HG03135 (cell line): ENCODE measurements around the gene LAIR2.

Experiments
- ATAC-seq: cut with Tn5 transposase; IDR thresholded peaks from one replicate; pipeline ENCODE4 v1.9.1; 2021; ENCODE audit warnings: mild to moderate bottlenecking, moderate library complexity; ENCODE audit not compliant: unreplicated experiment

LAIR2 gene, protein sequence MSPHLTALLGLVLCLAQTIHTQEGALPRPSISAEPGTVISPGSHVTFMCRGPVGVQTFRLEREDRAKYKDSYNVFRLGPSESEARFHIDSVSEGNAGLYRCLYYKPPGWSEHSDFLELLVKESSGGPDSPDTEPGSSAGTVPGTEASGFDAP

DNA sequence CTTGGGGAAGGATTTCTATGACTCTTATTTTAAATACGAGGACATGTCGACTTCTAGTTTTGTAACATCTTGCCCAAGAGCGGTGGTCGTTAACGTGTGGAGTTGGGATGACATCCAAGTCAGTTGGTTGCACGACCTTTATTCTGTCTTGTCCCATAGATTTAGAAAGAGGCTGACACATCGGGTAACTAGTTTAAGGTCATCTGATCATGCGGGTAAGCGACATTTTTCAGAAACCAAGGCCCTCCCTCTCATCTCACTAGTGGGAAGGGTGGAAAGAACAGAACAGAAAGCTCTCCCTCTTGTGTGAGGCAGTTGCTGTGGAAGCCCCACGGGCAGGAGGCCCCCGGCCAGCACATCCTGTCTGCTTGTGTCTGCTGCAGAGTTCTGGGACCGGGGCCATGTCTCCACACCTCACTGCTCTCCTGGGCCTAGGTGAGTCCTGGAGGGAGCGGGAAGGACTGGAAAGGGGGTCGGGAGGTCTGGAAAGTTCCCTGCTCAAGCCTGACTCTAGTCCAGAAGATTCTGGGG is at the start of gene LAIR2:
TSS of gene LAIR2 (plus strand) at position 314 of the 531 bp plus-strand sequence. CDS start at position 402, 88 bp downstream.
- ATAC-seq: no peak

DNA sequence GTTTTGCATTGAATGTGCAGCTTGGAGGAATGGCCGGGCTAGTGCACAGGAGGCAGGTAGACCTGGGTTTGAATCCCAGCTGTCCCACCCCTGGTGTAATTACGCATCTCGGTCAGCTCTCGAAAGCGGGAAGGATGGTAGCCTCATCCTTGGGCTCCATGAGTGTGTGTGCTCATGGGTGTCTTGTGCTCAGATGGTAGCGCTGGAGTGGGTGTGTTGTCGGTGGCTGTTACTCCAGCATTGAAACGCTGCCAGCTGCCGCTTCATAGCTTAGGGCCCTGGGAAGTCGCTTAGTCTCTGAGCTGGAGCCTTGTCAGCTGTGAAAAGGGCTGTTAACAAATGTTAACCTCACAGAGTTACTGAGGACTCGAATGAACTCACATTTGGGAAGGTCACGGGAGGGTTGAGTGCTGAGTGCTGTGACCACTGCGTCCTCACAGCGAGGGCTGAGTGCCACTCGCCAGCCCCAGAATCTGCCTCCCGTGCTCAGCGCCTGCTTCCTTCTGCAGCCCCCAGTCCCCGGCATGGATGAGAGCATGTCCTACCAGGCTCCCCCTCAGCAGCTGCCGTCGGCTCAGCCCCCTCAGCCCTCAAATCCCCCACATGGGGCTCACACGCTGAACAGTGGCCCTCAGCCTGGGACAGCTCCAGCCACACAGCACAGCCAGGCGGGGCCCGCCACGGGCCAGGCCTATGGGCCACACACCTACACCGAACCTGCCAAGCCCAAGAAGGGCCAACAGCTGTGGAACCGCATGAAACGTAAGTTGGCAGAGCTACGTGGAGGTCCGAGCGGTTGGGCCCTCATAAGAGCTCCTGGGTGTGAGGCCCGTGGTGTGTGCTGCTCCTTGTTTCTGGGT is 48.5 kb upstream of the LAIR2 start:
- no peak for ATAC-seq

DNA sequence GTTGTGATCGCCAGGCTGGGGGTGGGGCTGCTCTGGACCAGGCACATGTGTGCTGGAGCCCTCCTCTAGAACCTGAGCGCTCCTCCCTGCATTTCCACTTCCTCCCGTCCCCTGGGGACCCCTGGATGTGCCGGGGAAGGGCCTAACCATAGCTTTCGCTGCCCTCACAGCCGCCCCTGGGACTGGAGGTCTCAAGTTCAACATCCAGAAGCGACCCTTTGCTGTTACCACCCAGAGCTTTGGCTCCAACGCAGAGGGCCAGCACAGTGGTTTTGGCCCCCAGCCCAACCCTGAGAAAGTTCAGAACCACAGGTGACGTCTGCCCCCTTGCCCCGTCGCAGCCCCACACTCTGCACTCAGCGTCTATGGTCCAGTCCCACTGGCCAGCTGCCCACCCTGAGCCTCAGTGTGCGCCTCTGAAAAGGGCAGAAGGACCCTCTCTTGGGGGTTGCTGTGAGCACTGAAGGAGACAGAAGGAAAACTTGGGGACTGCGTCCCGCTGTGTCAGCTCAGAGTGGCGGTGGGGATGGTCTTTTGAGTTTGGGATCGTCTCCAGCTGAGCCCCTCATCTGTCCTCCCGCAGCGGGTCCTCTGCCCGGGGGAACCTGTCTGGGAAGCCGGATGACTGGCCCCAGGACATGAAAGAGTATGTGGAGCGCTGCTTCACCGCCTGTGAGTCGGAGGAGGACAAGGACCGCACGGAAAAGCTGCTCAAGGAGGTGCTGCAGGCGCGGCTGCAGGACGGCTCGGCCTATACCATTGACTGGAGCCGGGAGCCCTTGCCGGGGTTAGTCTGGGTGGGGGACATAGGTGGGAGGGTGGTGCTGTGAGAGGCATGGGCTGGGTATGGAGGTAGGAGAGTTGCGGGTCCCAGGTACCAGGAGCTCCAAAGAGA is 47.6 kb upstream of the LAIR2 start:
- no peak for ATAC-seq

DNA sequence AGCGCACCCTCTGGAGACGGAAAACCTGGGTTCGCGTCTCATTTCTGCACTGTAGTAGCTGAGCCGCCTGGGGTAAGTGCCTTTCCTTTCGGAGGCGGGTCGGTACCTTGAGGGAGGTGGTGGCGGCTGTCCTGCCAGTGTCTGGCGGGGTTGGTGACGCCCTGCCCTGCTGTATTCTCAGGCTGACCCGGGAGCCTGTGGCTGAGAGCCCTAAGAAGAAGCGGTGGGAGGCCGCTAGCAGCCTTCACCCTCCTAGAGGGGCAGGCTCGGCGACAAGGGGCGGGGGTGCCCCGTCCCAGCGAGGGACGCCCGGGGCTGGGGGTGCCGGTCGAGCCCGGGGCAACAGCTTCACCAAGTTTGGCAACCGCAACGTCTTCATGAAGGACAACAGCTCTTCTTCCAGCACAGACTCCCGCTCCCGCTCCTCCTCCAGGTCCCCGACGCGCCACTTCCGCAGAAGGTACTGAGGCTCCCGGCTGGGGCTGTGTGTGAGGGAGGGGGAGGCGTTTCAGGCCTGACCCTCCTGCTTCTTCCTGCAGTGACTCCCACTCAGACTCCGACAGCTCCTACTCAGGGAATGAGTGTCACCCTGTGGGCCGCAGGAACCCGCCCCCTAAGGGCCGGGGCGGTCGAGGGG is 46.7 kb upstream of the LAIR2 start:
- no peak for ATAC-seq

DNA sequence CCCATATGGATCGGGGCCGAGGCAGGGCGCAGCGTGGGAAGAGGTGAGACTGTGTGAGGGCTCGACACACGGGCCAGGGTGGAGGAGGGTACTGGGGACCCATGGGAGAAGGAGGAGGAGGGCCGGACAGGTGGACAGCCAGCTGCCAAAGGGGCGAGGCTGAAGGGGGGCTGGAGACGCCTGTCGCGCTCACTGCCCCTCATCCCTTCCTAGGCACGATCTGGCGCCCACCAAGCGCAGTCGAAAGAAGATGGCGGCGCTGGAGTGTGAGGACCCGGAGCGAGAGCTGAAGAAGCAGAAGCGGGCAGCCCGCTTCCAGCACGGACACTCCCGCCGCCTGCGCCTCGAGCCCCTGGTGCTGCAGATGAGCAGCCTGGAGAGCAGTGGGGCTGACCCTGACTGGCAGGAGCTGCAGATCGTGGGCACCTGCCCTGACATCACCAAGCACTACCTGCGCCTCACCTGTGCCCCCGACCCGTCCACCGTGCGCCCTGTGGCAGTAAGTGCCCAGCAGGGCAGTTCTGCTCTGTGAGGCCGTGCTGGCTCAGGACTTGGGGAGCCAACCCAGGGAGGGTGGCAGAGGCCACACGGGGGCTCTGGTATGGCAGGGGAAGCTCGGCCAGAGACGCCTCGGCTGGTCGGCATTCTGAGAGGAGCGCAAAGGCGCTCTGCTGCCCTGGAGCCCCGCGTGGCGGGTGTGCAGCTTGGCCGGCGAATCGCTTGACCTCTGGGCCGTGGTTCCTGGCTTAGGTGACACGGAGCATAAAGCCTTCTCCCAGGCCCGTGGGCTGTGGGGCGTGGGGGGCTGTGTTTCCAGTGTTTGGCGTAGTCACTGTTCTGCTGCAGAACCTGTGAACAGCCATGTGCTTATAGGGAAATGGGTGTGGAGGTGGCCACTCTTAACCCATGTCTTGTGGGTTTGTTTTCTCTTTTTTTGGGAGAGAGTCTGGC is 45.9 kb upstream of the LAIR2 start:
- ATAC-seq: no peak

DNA sequence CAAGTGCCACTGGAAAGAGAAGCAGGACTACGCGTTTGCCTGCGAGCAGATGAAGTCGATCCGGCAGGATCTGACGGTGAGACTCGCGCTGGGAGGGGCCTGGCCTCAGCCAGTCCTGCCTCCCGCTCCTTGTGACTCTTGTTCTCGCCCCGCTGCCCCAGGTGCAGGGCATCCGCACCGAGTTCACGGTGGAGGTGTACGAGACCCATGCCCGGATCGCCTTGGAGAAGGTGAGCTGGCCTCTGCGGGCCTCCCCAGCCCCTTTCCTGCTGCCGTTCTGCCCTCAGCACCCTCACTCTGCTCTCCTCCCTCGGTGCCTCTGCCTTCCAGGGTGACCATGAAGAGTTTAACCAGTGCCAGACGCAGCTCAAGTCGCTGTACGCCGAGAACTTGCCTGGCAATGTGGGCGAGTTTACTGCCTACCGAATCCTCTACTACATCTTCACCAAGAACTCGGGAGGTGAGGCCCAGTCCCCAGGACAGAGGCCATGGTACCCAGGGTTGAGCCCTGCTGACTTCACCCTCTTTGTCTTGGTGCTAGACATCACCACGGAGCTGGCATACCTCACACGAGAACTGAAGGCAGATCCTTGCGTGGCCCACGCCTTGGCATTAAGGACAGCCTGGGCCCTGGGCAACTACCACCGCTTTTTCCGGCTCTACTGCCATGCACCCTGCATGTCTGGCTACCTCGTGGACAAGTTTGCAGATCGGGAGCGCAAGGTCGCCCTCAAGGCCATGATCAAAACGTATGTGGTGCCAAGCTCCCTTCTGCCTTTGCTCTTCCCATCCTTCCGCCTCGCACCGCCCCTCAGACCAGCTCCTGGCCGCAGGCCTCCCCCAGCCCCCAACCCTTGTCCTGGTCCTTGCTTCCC is 44.6 kb upstream of the LAIR2 start:
- ATAC-seq: no peak

DNA sequence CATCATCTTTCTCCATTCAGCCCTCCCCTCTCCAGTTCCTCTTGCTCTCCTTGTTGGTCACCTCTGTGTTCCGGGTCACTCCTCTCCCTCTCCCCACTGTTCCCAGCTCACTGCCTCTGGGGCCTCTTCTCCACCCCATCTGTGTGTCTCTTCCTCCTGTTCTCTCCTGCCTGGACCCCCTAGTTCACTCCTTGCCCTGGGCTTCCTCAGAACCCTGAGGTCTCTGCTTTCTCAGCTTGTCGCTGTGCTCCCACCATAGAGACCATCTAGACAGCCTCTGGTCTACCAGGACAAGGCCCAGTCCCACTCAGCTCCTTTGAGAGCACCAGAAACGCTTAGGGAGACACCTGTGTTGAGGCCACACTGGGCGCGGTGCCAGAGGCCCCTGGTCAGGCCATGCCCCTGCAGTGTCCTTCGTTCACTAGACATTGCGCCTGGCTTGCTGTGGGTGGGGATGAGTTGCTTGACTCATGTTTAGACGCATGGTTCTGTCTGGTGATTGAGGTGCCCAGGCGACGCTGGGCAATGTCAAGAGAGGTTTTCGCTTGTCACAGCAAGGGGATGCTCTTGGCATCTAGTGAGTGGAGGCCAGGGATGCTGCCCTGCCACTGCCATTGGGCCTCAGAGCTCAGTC is 43.9 kb upstream of the LAIR2 start:
- ATAC-seq: no peak

DNA sequence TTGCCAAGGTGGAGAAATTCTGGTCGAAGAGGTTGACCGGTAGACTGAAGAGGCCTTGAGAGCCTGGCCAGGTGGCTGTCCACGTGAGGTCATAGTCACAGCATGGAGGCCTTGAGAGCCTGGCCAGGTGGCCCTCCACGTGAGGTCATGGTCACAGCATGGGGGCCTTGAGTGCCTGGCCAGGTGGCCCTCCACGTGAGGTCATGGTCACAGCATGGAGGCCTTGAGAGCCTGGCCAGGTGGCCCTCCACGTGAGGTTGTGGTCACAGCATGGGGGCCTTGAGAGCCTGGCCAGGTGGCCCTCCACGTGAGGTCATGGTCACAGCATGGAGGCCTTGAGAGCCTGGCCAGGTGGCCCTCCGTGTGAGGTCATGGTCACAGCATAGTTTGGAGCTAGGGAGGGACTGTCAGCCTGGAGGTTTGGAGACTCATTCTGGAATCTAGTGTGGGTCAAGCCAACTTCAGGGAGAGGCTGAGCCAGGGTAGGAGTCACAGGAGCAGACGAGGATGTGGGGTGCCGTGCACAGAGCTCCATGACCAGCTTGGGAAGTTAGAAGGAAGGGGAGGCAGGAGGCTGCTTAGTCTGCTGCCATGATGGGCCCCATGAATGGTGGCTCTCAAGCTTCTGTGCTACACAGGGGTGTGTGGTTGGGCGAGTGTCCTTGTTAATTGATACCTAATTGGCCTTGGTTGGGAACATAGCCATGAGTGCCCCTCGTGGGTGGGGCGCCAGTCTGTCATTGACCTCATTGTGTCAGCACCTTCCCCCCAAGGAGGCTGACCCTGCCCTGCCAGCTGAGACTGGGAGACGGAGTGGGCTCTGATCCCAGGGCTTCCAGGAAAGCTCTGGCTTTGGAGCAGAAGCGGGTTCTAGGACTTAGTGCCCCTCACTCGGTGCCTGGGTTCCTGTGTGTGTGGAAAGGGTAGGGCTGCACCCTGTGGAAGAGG is 43.1 kb upstream of the LAIR2 start:
- no peak for ATAC-seq

DNA sequence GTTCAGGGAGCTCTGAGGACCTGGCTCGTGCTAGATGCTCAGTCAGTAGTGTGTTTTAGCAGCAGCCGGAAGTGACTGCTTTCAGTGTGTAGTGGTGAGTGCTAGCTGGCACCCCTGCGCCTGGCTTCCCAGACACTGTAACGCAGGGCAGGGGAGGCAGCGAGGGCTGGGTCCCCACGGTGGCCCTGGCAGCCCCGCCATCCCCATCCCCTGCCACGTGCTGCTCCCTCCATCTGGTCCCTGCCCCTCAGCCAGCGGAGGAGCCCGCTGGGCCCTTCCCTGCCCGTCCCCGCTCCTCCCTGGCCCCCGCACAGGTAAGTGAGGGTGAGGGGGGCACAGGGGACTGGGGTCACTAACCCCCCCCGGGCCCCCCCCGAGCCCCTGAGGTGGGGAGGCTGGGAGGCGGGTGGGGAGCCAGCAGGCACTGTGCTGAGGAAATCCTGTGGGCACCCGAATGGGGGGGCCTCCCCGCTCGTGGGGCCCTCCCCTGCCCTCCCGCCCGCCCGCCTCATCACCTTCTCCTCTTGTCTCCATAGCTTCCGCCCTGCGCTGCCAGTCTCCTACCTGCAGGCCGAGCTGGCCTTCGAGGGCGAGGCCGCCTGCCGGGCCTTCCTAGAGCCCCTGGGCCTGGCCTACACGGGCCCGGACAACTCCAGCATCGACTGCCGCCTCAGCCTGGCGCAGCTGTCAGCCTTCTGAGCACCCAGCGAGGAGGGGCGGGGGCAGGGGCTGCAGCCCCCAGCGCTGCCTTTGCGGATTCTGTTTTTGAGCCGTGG is 42.2 kb upstream of the LAIR2 start:
- ATAC-seq: no peak

DNA sequence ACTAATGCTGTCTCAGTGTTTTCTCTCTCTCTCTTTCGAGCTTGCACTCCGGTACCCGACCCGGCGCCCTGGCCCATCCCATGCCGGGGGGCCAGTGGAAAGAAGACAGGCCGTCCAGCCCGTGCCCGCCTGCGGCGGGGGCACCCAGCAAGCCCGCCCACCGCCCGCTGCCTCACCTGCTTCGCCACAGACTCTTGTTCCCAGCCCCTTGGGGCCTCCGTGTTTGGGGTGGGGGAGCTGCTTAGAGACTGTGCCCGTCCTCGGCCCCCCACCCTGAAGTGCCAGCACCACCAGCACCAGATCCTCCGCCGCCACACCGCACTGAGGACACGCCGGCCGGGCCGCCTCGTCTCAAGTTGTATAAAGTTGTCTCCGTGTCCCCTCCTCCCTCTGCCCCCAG is 41.4 kb upstream of the LAIR2 start:
- ATAC-seq: no peak

DNA sequence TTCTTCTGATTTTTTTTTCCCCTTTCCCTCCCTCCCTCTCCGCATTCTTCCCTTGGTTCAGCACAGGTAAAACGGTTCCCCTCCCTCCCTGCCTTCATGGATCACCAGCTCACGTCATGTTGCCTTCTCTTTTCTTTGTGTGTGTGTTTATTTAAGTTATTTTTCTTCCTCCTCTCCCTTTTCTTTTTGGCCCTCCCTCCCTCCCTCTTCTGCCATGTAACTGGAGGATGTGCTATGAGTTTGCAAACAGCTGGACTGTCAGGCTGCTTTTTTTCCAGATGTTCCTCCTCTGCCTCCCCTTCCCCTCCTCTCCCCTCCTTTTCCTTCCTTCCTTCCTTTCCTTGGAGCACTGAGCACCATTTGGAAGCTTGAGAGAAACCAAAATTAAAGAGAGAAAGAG is 41.0 kb upstream of the LAIR2 start:
- no peak for ATAC-seq

DNA sequence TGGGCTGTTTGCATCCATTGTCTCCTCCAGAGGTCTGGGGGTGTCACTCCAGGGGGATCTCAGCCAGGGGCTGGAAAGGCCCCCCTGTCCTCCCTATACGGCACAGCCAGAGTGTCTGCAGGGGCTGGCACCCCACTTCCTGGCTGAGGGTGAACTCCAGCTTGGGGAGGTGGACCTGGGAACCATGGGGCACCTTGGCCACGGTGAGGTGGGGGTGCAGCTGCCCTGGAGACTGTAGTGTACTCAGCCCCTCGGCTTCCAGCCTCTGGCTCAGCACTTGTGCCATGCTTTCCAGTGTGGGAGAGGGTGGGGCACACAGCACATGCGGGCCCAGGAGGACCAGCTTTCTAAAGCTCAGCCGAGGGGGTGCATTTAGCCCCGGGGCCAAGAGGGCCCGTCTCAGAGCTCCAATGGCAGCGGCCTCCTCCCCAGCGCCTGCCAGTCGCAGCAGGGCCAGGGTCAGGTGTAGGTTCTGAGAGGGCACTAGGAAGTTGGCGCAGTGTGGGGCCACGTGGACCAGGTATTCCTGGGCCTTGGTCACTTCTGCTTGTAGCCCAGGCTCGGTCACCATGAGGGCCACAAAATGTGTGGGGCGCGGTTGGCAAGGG is 40.5 kb upstream of the LAIR2 start:
- no peak for ATAC-seq

DNA sequence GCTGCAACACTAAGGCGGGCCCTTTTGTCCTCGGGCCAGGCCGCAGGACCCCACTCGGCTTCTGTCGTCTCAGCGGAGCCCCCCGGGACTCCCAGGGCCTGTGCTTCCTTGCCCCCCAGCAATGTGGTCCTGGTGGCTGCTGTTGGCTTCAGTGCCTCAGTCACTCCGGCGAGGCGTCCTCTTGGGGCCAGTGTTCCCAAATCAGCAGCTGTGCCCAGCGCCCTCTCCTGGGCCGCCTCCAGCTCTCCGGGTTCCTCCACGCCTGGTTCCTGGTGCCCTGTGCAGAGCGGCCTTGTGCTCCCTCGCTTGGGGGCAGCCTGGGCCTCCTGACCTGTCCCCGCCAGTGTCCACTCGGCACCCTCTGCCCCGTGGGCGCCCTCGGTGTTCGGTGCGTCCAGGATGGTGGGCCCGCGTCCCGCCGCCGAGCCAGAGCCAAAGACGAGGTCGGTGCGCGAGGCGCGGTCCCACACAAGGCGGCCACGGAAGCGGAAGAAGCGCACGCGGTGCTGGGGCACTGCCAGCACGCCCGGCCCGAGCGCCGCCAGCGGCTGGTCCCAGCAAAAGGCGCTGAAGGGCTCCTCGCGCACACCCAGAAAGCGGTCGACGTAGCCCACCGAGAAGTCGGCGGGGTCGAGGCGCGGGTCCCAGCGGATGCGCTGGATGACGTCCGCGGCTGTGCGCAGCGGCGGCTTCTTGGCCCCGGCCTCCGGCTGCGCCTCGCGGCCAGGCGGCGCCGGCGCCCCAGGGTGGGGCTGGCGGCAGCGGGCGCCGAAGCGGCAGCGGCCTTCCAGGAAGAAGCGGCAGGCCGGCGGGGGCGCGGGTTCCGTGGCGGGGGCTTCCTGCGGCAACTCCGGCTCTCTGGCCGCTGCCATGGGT is 39.7 kb upstream of the LAIR2 start:
- ATAC-seq: peak; percentile 16

DNA sequence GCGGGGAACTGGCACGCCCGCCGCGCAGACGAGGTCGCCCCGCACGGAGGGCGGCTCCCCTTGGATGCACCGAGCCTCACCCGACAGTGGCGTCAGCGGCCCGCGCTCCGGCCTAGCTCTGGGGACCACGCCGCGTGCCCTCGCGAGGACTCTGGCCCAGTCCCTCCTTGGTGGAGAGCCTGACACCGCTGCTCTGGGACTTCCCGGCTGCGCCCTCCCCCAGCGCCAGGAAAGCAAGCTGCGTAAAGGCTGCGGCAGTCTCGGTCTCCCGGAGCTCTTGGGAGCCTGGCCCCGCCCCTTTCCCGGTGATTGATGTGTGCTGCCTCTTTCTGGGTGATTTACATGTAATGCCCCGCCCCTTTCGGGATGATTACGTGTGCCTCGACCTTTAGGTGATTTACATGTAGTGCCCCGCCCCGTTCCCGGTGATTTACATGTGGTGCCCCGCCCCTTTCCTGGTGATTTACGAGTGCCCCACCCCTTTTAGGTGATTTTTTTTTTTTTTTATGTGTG is 39.0 kb upstream of the LAIR2 start, which contains the start of gene LENG9:
TSS of gene LENG9 (minus strand) at position 248 of the 513 bp plus-strand sequence. CDS start 252 bp downstream, outside the sequence.
- ATAC-seq: peak; percentile 55
